HG02798 (cell line): ENCODE results near the gene REEP6.
"Not testable (repeated sequence)": the region's sequence is repeated elsewhere in the genome, so short reads cannot be mapped to it uniquely, and the experiment has no call there.

ENCODE experiments used
- ATAC-seq: cut with Tn5 transposase; IDR thresholded peaks from one replicate; pipeline ENCODE4 v1.9.1; 2021; ENCODE audit warnings: mild to moderate bottlenecking; ENCODE audit not compliant: unreplicated experiment, poor library complexity

REEP6 gene

GRCh38 chr19:1471515-1472160, 19.3 kb upstream of the REEP6 start:
- no peak for ATAC-seq

- no peak for ATAC-seq
Measured at GRCh38 chr19:1472231-1473084, 18.5 kb upstream of the REEP6 start.

GRCh38 chr19:1473085-1473851, 17.7 kb upstream of the REEP6 start:
- ATAC-seq = no peak

- no peak for ATAC-seq
Measured at GRCh38 chr19:1474011-1474764, 16.8 kb upstream of the REEP6 start.

GRCh38 chr19:1474765-1475351, 16.1 kb upstream of the REEP6 start:
- no peak for ATAC-seq

- ATAC-seq = no peak
Measured at GRCh38 chr19:1475751-1476437, 15.1 kb upstream of the REEP6 start.

DNA sequence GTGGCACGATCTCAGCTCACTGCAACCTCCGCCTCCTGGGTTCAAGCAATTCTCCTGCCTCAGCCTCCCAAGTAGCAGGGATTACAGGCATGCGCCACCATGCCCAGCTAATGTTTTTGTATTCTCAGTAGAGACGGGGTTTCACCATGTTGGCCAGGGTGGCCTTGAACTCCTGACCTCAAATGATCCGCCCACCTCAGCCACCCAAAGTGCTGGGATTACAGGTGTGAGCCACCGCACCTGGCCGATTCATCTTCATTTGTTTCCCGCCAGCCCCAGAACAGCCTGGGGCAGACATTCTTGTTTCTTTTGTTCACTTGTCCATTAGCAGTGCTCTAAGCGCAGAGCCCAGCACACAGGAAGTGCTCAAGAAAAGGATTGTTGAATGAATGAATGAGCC, 13.9 kb upstream of the REEP6 start:
- ATAC-seq = not testable (repeated sequence)

GRCh38 chr19:1478934-1479707, 11.9 kb upstream of the REEP6 start, which contains the start of gene C19orf25:
C19orf25 (minus strand) TSS chr19:1479215; CDS start chr19:1478903, 312 bp downstream.
- ATAC-seq = peak; percentile 91

GRCh38 chr19:1481224-1481892, 9.6 kb upstream of the REEP6 start:
- no peak for ATAC-seq

- ATAC-seq = no peak
Measured at GRCh38 chr19:1481893-1482360, 9.1 kb upstream of the REEP6 start.

DNA sequence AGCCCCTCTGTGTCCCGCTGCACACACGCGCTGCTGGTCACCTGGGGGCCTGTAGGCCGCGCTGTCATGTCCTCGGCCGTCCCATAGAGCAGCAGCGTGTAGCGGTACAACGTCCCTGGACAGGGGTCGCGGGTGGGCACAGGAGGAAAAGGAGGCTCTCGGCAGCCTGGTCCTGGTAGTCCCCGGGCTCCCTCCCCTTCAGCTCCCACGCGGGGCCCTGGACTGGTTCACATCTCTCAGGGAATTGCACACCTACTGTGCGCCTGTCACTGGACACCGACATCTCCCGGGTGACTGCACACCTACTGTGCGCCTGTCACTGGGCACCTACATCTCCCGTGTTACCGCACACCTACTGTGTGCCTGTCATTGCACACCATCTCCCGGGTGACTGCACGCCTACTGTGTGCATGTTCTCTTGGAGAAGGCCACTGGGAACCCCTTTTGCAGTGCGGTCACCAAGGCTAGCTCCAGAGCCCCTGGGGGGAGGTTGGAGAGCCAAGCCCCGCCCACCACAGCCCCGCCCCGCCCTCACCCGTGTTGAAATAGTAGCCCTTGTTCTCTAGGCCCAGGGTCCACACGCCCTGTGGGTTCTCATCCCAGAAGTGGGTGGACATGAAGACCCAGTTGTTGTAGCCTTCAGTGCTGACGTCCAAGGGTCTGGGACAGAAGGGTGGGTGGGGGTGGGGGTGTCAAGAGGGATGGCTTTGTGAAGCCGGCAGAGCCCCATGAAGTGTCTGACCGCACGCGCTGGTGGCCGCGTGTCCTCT, 8.4 kb upstream of the REEP6 start:
- ATAC-seq = no peak

- ATAC-seq = no peak
Measured at GRCh38 chr19:1483131-1483978, 7.6 kb upstream of the REEP6 start.

GRCh38 chr19:1483979-1484428, 7.0 kb upstream of the REEP6 start:
- no peak for ATAC-seq

GRCh38 chr19:1486720-1487575, 4.0 kb upstream of the REEP6 start:
- no peak for ATAC-seq

DNA sequence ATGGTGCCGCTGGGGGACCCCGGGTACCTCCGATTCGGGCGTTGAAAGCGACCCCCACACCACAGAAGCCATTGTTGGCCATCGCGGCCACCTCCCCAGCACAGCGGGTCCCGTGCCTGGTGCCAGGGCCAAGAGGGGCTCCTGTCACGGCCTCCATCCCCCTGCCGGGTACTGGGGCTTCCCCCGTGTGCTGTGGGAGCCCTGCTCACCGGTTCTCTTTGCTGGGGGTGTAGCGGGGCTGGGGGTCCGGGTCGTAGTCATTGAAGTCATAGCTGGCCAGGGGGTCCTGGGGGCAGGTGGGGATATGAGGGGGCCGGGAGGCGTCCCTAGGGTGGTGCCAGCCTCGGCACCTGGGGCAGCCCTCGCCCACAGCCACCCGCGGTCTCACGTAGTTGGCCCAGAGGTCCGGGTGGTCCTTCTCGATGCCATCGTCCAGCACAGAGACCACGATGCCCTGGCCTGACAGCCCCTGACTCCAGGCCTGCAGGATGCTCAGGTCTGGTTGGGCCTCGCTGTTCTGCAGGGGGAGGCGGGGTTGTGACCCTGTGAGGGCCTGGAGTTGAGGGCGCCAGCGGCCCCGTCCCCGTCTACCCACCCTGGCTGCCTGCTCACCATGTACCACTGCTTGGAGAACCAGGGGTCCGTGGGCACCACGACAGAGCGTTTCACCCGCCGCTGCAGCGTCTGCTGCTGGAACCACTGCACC, 3.3 kb upstream of the REEP6 start:
- ATAC-seq = no peak
